Activated CD4-positive, alpha-beta T cell treated with anti-CD3 and anti-CD28 coated beads, Interleukin-2, Interleukin-4, amounts not matched to agents 100 ng/mL and 50 ng/mL, durations not matched to agents 16 hours and 8 hours (primary cell): ENCODE data around the gene VPS37C.
"Not testable (repeated sequence)": the region's sequence is repeated elsewhere in the genome, so short reads cannot be mapped to it uniquely, and the experiment has no call there.

Experiments used
- DNase-seq: peaks from one replicate; pipeline ENCODE4 v3.0.0-alpha.2; 2020; ENCODE audit warnings: low spot score

VPS37C gene

DNA sequence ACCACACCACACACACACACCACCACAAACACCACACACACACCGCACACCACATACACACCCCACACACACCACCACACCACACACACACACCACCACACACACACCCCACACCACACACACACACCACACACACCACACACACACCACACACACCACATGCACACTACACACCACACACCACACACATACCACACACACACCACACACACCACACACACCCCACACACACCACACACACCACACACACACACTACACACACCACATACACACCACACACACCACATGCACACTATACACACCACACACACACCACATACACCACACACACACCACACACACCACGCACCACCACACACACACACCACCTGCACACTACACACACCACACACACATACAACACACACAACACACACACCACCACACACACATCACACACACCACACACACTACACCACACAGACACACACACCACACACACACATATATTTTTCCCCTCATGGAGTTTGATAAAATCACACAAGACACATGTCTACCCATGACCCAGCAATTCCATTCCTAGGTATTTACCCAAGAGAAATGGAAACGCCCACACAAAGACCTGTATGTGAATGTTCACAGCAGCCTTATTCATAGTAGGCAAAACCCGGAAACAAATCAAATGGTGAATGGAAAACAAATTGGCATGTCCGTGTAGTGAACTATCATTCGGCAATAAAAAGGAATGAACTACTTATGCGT is 44.6 kb downstream of the VPS37C start:
- DNase-seq = no peak

DNA sequence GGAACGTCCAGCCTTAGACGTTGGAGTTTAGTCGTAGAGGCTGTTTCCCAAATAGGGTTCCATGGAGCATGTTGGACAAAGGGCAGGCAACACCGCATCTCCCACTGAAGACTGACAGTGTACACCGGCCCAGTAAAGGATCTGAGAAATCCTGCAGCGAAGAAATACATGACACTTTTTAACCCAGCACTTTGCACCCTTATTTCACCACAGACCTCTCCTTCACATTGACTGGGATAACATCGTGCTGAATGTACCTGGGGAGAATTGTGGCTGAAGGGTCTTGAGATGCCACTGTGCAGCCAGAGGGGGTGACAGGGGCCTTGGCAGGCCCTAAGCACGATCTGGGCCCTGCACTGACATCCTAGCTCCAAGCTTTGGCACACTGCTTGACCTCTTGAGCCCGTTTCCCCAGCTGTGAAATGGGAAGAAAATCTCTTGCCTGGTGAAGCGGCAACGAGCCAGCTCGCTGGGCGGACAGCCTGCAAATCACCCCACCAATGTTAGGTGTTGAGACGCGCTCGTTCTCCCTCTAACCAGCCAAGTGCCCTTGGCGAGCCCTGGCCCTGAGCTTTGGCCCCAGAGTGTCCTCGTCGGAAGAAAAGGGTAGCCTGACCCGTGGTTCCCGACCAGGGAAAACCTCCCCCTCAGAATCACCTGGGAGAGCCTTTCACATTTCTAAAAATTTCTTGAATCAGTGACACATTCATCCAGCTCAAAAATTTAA is 45.6 kb downstream of the VPS37C start:
- DNase-seq = no peak

DNA sequence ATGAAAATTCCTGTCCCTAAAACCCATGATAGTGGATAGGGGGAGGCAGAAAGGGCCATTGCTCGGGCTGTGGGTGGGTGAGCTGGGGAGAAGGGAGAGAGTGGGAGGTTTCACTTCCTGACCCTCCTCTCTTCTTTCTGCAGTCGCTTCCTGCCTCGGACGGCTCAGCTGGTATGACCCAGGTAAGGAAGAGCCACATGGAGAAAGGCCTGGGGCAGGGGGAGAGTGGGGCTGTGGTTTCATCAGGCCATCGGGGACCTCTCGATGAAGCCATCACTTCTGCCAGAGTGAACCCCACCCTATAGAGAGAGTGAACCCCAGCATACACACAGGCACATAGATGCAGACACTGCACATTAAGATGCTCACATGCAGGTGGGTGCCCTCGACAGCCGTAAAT is 46.3 kb downstream of the VPS37C start:
- DNase-seq = no peak

DNA sequence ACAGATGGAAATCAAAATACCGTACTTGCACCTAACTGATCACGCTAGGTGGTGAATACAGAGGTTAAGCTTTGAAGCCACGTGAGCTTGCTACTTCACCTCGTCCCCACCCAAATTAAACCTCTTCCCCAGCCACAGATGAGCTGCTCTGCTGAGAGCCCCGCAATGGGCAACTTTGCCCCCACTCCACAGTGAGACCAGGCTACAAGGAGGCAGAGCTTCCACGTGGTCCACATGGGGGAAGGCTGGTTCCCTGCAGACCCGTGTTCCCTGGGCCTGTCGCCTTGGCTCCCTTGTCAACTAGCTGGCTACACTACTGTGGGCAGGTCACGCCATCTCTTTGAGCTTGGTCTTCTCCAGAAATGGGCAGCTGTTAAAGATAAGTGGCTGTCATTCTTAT is 48.0 kb downstream of the VPS37C start:
- DNase-seq = no peak

DNA sequence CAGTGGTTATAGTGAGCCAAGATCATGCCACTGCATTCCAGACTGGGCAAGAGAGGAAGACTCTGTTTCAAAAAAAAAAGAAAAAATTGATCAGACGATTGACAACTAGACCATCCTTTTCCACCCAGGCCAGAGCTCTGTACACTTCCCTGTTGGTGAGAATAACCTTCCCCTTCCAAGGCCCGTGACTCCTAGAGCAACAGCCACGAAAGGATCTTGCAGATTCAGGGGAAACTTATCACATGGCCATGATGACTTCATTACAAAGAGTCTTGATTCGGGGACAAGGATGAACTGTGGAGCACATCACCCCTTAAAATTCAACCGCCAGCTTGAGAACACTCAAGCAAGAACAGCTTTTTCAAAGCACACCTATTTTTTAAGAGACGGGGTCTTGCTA is 48.7 kb downstream of the VPS37C start:
- DNase-seq = no peak

DNA sequence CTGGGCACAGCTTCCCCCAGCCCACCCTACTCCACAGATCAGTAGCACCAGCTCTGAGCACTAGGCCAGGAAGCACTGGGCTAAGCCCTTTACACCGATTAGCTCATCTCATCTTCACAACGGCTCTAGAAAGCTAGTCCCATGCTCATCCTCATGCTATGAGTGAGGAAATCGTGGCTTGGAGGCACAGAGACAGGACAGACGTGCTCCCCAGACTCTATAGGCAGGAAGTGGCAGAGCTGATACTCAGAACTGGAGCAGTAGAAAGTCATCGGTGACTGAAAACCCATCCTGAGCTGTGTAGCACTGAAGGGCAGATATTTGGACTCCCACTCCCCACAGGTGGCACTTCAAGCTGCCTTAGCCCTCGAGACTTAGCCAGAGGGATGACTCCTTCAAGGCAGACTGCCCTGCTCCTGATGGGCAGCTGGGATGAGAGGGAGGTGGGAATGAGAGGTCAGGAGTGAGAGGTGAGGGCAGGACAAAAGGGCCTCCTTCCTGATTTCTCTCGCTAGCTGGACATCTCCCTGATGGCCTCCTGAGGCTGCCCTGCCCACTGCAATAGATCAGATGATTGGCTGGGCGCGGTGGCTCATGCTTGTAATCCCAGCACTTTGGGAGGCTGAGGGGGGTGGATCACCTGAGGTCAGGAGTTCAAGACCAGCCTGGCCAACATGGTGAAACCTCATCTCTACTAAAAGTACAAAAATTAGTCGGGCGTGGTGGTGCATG is 49.3 kb downstream of the VPS37C start:
- DNase-seq = peak; percentile 95

DNA sequence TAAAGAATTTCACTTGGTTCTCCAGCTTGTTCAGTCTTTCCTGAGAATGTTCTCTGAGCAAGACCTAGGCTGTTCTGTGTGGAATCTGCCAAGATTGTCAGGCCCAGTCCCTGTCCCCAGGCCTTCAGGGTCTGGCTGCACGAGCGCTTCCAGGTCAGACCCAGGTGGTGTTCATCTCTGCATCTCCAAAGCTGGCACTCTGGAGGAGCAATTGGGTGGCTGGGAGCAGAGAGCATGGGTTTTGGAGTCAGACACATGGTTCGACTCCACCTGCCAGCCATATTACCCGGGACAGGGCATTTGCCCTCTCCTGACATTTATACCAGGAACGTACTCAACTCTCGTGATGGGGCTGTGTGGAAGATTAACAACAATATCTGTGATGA is 50.2 kb downstream of the VPS37C start:
- DNase-seq = no peak

DNA sequence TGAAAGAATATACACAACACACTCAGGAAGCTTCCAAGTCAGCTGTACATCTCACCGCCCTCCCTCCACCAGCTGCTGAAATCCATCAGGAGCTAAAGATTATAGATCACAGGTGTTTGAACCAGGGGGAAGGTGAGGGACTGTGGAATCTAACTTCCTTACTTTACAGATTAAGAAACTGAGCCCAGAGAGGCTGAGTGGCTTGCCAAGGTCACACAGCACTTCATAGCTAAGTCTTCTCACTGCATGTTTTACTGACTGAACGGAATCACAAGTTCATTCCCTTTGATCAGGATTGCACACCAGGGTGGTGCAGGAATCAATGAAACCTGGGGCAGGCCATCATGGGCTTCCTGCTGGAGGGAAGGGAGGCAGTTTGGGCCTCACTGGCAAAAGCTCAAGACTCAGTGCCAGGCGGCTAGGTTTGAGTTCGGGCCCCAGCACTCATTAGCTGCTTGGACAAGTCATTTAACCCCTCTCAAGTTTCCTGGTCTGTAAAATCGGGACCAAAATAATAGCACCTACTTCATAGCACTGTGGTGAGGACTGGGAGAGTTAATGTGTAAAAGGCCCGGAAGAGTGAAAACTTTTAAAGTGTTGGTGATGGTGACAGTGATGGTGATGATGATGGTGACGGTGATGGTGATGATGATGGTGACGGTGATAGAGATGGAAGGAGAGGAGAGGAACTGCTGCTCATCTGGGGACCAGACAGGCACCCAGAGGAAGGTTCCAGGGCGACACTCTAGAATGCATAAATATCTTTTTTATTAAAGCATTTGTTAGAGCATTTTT is 50.8 kb downstream of the VPS37C start:
- peak; percentile 46 for DNase-seq

DNA sequence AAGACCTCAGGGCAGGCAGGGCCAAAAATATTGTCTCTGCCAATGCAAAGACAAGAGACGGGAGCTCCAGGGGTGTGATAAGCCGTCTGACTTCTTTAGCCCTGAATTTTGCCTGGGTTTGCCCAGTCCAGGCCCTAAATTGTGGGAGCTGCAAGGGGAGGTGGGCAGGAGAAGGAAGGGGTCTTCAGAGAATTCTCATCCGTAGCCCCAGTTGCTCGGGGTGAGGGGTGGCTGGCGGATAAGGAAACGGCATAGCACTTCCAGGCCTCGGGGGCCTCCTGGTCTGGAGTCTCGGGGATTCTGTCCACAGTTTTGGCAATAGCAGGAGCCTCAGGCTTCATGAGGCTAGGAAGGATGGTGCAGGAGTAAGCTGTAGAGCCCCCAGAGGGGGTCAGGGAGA is 51.6 kb downstream of the VPS37C start:
- no peak for DNase-seq

DNA sequence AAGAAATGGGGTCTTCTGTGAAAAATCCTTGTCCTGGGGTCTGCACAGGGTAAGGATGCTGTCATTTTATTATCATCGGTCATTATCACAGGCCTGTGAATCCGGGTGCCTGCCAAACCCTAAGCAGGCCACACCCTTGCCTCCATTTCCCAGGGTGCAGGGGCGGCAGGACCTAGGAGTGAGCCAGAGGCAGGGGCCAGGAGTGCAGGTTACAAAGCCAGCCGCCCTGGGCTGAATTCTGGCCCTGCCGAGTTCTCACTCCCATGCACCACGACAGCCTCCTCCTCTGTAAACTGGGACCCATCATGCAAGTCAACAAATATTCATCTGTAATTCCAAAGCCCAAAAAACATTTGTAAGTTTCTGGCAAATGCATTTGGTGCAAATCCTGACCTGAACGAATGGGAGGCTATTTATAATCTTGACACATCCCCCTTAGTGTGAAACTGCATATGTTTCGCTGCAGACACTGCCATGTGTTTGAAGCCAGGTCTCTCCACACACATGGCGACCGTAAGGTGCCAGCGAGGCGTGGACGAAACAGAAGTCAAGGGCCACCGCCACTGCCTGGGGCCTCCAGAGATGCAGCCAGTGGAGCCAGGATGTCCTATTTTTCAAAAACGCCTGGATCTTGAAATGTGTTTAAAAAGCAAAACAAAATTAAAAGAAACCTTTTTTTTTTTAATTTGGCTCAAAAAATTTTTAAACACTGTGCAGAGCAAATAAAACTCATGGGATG is 52.2 kb downstream of the VPS37C start:
- no peak for DNase-seq

DNA sequence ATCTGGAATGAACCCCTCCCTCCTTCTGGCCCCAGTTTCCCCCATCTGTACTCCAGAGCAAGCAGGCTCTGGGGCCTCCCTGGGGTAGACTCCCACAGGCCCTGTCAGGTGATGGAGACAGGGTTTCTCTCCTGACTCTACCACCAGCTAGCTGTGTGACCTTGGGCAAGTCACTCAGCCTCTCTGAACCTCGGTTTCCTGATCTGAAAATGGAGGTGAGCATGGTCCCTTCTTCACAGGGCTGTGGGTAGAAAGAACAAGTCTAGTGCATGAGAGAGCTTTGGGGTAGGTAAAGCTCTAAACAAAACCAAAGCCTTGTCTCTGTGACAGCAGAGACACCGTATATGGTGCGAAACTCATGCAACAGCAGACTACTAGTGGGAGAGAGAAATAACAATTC is 53.3 kb downstream of the VPS37C start:
- DNase-seq = no peak

DNA sequence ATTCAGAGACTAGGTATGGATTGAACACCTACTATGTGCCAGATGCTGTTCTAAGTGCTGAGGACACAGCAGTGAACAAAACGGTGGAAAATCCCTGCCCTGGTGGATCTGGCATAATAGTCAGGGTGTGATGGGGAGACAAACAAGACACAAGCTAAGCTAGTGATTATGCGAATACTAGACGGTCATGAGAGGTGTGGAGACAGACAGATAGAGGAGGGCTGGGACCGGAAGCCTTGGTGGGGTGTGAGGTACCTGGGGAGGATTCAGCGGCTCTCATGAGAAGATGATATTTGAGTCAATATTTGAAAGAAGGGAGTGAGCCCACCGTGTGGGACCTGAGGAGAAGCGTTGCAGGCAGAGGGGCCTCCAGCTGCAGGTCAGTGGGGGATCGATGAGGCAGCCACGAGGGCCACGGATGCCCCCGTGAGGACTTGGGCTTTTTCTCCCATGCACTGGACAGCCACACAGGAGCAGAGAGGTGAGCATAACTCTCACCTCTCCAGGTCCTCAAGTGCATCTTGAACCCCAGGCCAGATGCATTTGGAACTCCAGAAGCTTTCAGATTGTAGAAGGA is 54.2 kb downstream of the VPS37C start:
- DNase-seq = no peak

DNA sequence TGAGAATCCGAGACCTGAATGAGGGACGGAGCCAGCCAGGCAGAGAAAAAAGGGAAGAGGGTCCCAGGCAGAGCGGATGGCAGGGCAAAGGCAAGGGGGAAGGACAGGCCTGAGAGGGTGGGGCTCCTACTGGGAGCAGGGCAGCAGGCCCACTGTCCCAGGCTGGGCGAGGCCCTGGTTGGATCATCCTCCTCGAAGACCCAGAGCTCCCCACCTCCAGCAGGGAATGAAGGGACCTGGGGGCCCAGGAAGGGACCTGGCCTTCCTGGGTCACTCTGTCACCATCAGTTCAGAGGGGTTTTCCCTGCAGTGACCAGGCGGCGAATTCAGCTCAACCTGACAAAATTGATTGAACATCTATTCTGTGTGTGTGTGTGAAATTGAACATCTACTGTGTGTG is 54.9 kb downstream of the VPS37C start:
- no peak for DNase-seq

DNA sequence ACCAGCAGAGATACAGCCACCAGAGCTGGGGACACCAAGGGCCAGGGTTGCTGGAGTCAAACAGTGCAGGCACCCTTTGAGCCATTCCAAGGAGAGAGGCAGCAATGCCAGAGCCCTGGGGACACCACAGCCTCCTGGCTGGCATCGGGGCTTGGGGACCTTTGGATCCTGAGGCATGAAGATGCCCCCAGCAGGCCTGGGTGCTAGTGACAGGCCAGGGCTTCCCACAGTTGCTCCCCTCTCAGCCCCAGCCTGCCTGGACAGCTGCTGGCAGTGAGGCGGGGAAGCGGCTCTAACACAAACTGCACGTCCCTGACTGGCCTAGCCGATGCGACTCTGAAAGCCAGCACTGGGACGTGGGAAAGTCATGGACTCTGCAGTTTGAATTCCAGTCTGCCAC is 56.3 kb downstream of the VPS37C start:
- DNase-seq = no peak

DNA sequence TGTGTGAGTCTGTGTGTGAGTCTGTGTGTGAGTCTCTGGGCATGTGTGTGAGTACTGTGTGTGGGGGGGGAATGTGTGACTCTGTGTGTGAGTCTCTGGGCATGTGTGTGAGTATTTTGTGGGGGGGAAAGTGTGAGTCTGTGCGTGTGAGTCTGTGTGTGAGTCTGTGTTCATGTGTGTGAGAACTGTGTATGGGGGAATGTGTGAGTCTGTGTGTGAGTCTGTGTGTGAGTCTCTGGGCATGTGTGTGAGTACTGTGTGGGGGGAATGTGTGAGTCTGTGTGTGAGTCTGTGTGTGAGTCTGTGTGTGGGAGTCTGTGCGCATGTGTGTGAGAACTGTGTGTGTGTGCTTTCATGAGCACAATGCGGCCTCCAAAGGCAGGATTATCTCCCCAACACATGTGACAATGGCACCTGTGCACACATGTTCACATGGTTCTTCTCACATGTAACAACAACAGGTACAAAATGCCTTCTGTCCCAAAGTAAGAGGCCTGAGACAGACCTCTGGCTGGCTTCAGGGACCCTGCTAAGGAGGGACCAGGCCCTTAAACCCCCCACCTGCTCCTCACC is 57.3 kb downstream of the VPS37C start:
- no peak for DNase-seq

DNA sequence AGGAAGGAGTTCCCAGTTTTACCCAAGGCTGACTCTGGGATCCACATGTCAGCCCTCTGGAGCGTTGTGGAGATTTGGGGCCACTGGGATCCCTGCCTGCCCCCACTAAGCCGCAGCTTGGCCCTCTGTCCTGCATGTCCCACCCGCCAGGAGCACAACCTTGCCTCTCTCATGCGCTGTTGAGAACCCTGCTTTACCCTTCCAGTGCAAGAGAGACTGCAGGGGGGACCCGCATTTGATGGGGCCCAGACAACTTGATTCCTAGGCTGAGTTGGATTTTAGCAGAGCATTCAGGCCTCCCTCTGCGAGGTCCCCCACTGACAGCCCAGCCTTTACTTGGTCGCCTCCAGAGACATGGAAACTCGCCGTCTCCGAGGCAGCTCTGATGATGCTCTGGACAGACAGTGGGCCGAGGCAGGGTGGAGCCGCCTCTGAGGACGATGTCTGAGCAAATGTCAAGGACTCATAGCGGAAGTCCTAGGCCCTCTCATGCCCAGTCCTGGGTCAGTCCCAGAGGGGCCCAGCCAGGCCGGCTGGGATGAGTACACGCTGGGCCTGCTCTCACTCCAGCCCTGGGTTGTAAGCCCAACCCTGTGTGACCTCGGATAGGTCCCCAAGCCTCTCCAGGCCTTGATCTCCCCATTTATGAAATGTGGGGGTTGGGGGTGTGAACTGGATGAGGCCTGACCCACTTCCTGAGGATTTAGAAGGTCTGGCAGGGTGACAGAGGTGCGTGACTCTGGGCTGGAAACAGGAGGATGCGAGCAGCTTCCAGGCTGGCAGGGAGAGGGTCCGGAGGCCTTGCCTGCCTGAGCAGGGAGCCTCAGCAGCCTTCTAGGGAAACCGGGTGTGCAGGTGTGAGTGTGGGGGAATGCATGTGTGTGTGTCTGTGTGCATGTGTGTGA is 58.3 kb downstream of the VPS37C start:
- peak; percentile 37 for DNase-seq

DNA sequence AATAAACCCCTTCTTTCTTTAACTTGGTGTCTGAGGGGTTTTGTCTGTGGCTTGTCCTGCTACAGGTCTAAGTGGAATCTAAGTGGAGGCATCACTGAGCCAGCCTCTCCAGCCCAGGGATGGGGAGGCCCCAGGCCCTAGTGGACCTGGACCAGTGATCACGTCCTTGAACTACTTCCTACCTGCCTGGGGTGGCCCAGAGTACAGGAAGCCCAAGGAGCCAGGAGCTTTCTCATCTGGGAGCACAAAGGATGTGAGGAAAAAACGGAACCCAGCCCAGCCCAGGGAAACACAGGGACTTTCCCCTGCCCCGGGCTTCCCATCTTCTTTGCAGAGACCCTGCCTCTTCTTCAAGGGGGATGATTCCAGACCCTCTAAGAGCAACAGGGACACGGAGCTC is 62.4 kb downstream of the VPS37C start:
- no peak for DNase-seq

DNA sequence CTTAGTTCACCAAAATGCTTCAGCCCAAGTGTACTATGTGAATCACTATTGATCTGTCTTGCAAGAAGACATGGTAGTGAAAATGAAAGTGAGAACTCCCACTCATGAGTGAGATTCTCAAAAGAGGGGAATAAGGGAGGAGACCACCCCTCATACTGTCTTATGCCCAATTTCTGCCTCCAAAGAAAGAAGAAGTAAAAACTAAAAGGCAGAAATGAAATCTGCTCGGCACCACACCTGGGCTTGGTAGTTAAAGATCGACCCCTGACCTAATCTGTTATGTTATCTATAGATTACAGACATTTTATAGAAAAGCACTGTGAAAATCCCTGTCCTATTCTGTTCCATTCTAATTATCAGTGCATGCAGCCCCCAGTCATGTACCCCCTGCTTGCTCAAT is 63.0 kb downstream of the VPS37C start:
- not testable (repeated sequence) for DNase-seq

DNA sequence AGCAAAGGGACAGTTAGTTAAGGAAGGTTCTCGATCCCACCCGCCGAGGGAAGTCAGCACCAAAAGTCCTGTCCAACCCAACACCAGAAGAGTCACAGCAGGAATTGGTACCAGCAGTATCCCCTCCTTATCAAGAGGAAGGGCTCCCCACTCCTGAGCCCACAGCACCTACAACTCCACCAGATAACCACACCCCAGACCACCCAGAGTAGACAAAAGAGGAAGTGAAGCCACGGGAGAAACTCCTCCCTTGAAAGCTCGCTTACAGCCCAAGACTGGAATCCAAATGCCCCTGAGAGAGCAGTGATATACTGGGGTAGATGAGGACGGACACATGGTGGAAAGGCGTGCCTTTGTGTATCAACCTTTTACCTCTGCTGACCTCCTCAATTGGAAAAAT is 66.2 kb downstream of the VPS37C start:
- DNase-seq = no peak

DNA sequence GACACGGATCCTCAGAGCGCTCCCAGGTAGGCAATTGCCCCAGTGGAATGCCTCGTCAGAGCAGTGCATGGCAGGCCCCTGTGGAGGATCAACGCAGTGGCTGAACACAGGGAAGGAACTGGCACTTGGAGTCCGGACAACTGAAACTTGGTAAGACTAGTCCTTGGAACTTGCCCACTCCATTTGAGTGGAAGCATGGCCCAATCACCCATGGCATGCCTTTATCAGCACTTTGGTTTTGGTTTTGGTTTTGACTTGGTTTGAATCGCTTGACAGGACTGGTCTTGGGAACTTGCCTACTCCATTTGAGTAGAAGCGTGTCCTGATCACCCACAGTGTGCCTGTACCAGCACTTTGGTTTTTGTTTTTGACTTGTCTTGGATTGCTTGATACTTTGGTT is 67.1 kb downstream of the VPS37C start:
- DNase-seq = not testable (repeated sequence)
